Astrocyte (in vitro differentiated cells and primary cell): ENCODE data around the gene SAMD9L. TPM values are rescaled to one million over a fixed set of nuclear protein-coding genes. Genes with fewer than 3 reads are reported as not detected.

ENCODE experiments used
- DNase-seq: peaks from one replicate; pipeline ENCODE4 v3.0.0-alpha.2; 2010; ENCODE audit warnings: low read depth
- FAIRE-seq: peaks from 2 replicates; lab custom pipeline; 2011; peaks lifted over from hg19 to GRCh38; lab: Jason Lieb, UNC
- H2AFZ ChIP-seq: 2 replicates; pipeline ENCODE4 v1.6.0; 2012; ENCODE audit warnings: low read depth, low read length, inconsistent platforms
- H3K27ac ChIP-seq: 2 replicates; pipeline ENCODE4 v1.5.1; 2011; ENCODE audit warnings: low read depth, low read length, inconsistent platforms
- H3K27me3 ChIP-seq: 2 replicates; pipeline ENCODE4 v1.6.0; 2011; ENCODE audit warnings: low read length, inconsistent platforms; ENCODE audit not compliant: insufficient read depth
- H3K36me3 ChIP-seq: 2 replicates; pipeline ENCODE4 v1.5.1; 2011; ENCODE audit warnings: low read length, inconsistent platforms; ENCODE audit not compliant: insufficient read depth
- H3K4me1 ChIP-seq: 2 replicates; pipeline ENCODE4 v1.5.1; 2011; ENCODE audit warnings: low read length, inconsistent platforms; ENCODE audit not compliant: insufficient read depth
- H3K4me2 ChIP-seq: 2 replicates; pipeline ENCODE4 v1.6.0; 2012; ENCODE audit warnings: low read length, inconsistent platforms
- H3K4me3 ChIP-seq: 2 replicates; pipeline ENCODE4 v1.5.1; 2011; ENCODE audit warnings: low read depth, mild to moderate bottlenecking, low read length, inconsistent platforms; ENCODE audit not compliant: insufficient read depth
- H3K79me2 ChIP-seq: 2 replicates; pipeline ENCODE4 v1.6.0; 2012; ENCODE audit warnings: mild to moderate bottlenecking, low read length, inconsistent platforms; ENCODE audit not compliant: insufficient read depth
- H3K9ac ChIP-seq: 2 replicates; pipeline ENCODE4 v1.6.0; 2012; ENCODE audit warnings: mild to moderate bottlenecking, low read length, inconsistent platforms
- H3K9me3 ChIP-seq: 2 replicates; pipeline ENCODE4 v1.5.1; 2012; ENCODE audit warnings: low read depth, mild to moderate bottlenecking, low read length, inconsistent platforms; ENCODE audit not compliant: insufficient read depth
- H4K20me1 ChIP-seq: 2 replicates; pipeline ENCODE4 v1.6.0; 2012; ENCODE audit warnings: low read length, inconsistent platforms; ENCODE audit not compliant: insufficient read depth
- H3K27ac Mint-ChIP-seq: one replicate; pipeline ENCODE4 v1.8.0; 2021; ENCODE audit warnings: mild to moderate bottlenecking, mixed read lengths; ENCODE audit not compliant: unreplicated experiment
- H3K27me3 Mint-ChIP-seq: one replicate; pipeline ENCODE4 v1.8.0; 2021; ENCODE audit warnings: low read depth, mixed read lengths; ENCODE audit not compliant: unreplicated experiment
- H3K36me3 Mint-ChIP-seq: one replicate; pipeline ENCODE4 v1.8.0; 2021; ENCODE audit warnings: low read depth, mixed read lengths; ENCODE audit not compliant: unreplicated experiment
- H3K4me1 Mint-ChIP-seq: one replicate; pipeline ENCODE4 v1.8.0; 2021; ENCODE audit warnings: low read depth, mixed read lengths; ENCODE audit not compliant: unreplicated experiment
- H3K4me3 Mint-ChIP-seq: one replicate; pipeline ENCODE4 v1.8.0; 2021; ENCODE audit warnings: mild to moderate bottlenecking, moderate library complexity, mixed read lengths; ENCODE audit not compliant: unreplicated experiment
- H3K9me3 Mint-ChIP-seq: one replicate; pipeline ENCODE4 v1.8.0; 2021; ENCODE audit warnings: mild to moderate bottlenecking, mixed read lengths; ENCODE audit not compliant: unreplicated experiment
- EZH2 ChIP-seq: IDR thresholded peaks from 2 replicates; pipeline ENCODE4 v1.6.1; 2012; ENCODE audit warnings: mild to moderate bottlenecking, low read length, inconsistent platforms; ENCODE audit not compliant: insufficient read depth
- total RNA-seq: library from RNA; stranded (reverse); gene quantifications from 2 replicates; pipeline ENCODE4 v1.2.1, GENCODE V29; 2021
- TF ChIP-seq, protein P1 (sequence below): IDR thresholded peaks from 2 replicates; pipeline ENCODE4 v1.5.1; 2011; ENCODE audit warnings: low read depth, mild to moderate bottlenecking, inconsistent platforms, low read length, moderate library complexity; ENCODE audit not compliant: insufficient read depth

The SAMD9L gene
- total RNA-seq, 1 donor from 2014 or later: 45.2 TPM

DNA sequence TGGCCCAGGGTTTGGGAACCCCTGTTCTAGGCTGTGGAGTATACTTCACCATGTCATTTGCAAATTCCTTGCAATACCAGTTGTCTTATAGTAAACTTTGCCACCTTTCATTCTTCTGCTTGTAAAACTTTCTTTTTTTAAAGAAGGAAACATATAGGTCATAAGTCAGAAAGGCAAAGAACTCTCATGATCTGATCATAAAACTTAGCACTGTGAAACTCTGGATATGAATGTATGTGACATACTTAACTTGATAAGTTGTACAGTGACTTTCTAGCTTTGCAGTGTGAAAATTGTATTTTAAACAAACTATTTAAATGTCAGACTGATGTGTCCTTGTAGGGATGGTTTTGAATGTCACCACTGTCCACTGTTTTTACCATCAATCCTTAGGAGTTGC, 31.0 kb upstream of the SAMD9L start:
- no peak overlapping the region for H3K9ac ChIP-seq
- no peak overlapping the region for H3K4me3 Mint-ChIP-seq
- H3K4me3 ChIP-seq: no peak overlapping the region
- H3K4me1 ChIP-seq: no peaks in the 10 kb centered on the region
- no peaks in the 10 kb centered on the region for H3K9me3 Mint-ChIP-seq
- TF ChIP-seq, protein P1, sequence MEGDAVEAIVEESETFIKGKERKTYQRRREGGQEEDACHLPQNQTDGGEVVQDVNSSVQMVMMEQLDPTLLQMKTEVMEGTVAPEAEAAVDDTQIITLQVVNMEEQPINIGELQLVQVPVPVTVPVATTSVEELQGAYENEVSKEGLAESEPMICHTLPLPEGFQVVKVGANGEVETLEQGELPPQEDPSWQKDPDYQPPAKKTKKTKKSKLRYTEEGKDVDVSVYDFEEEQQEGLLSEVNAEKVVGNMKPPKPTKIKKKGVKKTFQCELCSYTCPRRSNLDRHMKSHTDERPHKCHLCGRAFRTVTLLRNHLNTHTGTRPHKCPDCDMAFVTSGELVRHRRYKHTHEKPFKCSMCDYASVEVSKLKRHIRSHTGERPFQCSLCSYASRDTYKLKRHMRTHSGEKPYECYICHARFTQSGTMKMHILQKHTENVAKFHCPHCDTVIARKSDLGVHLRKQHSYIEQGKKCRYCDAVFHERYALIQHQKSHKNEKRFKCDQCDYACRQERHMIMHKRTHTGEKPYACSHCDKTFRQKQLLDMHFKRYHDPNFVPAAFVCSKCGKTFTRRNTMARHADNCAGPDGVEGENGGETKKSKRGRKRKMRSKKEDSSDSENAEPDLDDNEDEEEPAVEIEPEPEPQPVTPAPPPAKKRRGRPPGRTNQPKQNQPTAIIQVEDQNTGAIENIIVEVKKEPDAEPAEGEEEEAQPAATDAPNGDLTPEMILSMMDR: no peak
- TF ChIP-seq EZH2: no peak
- no peaks in the 10 kb centered on the region for H3K36me3 ChIP-seq
- DNase-seq: no peak
- H2AFZ ChIP-seq: no peak overlapping the region
- peaks cover 5% of the 10 kb centered on the region for H3K4me1 Mint-ChIP-seq
- H3K27me3 ChIP-seq: peaks cover 19% of the 10 kb centered on the region
- no peak overlapping the region for H3K27ac Mint-ChIP-seq
- no peaks in the 10 kb centered on the region for H3K36me3 Mint-ChIP-seq
- peaks cover 5% of the 10 kb centered on the region for H3K27me3 Mint-ChIP-seq
- no peak overlapping the region for H3K27ac ChIP-seq
- H4K20me1 ChIP-seq: no peaks in the 10 kb centered on the region
- FAIRE-seq: no peak
- H3K9me3 ChIP-seq: no peaks in the 10 kb centered on the region
- H3K79me2 ChIP-seq: no peaks in the 10 kb centered on the region
- H3K4me2 ChIP-seq: no peak overlapping the region

DNA sequence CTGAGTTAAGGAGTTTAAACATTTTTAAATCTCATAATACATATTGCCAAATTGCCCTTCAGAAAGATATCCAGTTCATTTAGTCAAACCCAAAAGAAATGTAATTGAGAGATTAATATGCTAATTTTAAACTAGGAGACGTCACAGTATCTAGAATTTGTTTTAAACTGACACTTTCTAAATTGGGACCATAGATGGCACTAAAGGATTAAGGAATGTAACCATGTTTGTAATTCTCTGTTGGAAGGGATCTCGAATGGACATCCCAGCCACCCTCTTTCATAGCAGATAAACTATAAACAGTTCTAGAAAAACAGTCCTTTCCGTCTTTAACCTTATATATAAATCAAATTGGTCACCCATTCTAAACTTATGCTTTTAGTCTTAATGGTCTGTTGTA, 30.0 kb upstream of the SAMD9L start:
- Histone ChIP-seq H3K79me2 (no peaks in the 10 kb centered on the region), H3K4me3 (no peak overlapping the region), H4K20me1 (no peaks in the 10 kb centered on the region), H3K27ac (no peak overlapping the region), H3K36me3 (no peaks in the 10 kb centered on the region), H3K27me3 (peaks cover 19% of the 10 kb centered on the region), H3K4me2 (no peak overlapping the region), H2AFZ (no peak overlapping the region), H3K4me1 (no peaks in the 10 kb centered on the region), H3K9ac (no peak overlapping the region), H3K9me3 (no peaks in the 10 kb centered on the region)
- FAIRE-seq: no peak
- DNase-seq: no peak
- no peak overlapping the region for H3K27ac Mint-ChIP-seq
- H3K4me1 Mint-ChIP-seq: peaks cover 5% of the 10 kb centered on the region
- H3K36me3 Mint-ChIP-seq: no peaks in the 10 kb centered on the region
- H3K27me3 Mint-ChIP-seq: peaks cover 2% of the 10 kb centered on the region
- H3K4me3 Mint-ChIP-seq: no peak overlapping the region
- no peaks in the 10 kb centered on the region for H3K9me3 Mint-ChIP-seq
- TF ChIP-seq, protein P1: no peak

- H3K4me1 ChIP-seq: no peaks in the 10 kb centered on the region
- H3K36me3 Mint-ChIP-seq: no peaks in the 10 kb centered on the region
- H3K79me2 ChIP-seq: no peaks in the 10 kb centered on the region
- H2AFZ ChIP-seq: no peak overlapping the region
- FAIRE-seq (no peak), DNase-seq (no peak)
- H3K9me3 ChIP-seq: peaks cover 4% of the 10 kb centered on the region
- H3K4me2 ChIP-seq: no peak overlapping the region
- no peak overlapping the region for H3K4me3 ChIP-seq
- no peak overlapping the region for H3K9ac ChIP-seq
- peaks cover 19% of the 10 kb centered on the region for H3K27me3 ChIP-seq
- H3K27ac ChIP-seq: no peak overlapping the region
- no peaks in the 10 kb centered on the region for H3K27me3 Mint-ChIP-seq
- peaks cover 2% of the 10 kb centered on the region for H3K9me3 Mint-ChIP-seq
- no peaks in the 10 kb centered on the region for H3K36me3 ChIP-seq
- H4K20me1 ChIP-seq: no peaks in the 10 kb centered on the region
- no peak overlapping the region for H3K4me3 Mint-ChIP-seq
- H3K27ac Mint-ChIP-seq: no peak overlapping the region
- TF ChIP-seq EZH2: no peak
- TF ChIP-seq, protein P1: no peak
- peaks cover under 1% of the 10 kb centered on the region for H3K4me1 Mint-ChIP-seq
Measured at GRCh38 chr7:93176992-93177580, 28.9 kb upstream of the SAMD9L start.
